WTC11 (cell line): ENCODE results near the gene PUS7L.

Source experiments
- CREM ChIP-seq: sonication (generic); formaldehyde crosslinking; IDR thresholded peaks from 2 replicates; pipeline ENCODE4 v1.8.1; 2022; ENCODE audit warnings: mild to moderate bottlenecking, missing genetic modification reagents, moderate library complexity
- FOXJ3 ChIP-seq: sonication (generic); formaldehyde crosslinking; IDR thresholded peaks from 2 replicates; pipeline ENCODE4 v1.9.0; 2021; ENCODE audit warnings: missing genetic modification reagents, mild to moderate bottlenecking, borderline replicate concordance
- GABPB1 ChIP-seq: sonication (generic); formaldehyde crosslinking; IDR thresholded peaks from 2 replicates; pipeline ENCODE4 v1.8.1; 2023; ENCODE audit warnings: mild to moderate bottlenecking, missing genetic modification reagents
- NR2C2 ChIP-seq: sonication (generic); formaldehyde crosslinking; IDR thresholded peaks from 2 replicates; pipeline ENCODE4 v1.8.0; 2022; ENCODE audit warnings: mild to moderate bottlenecking, missing genetic modification reagents
- RELA ChIP-seq: sonication (generic); formaldehyde crosslinking; IDR thresholded peaks from 2 replicates; pipeline ENCODE4 v1.8.1; 2022; ENCODE audit warnings: missing genetic modification reagents, mild to moderate bottlenecking, borderline replicate concordance
- SP1 ChIP-seq: sonication (generic); formaldehyde crosslinking; conservative IDR thresholded peaks from 2 replicates; pipeline ENCODE4 v1.8.1; 2022; ENCODE audit warnings: missing genetic modification reagents
- ZNF121 ChIP-seq: sonication (generic); formaldehyde crosslinking; IDR thresholded peaks from 2 replicates; pipeline ENCODE4 v1.8.0; 2023; ENCODE audit warnings: missing genetic modification reagents
- ZNF219 ChIP-seq: sonication (generic); formaldehyde crosslinking; IDR thresholded peaks from 2 replicates; pipeline ENCODE4 v1.8.0; 2023; ENCODE audit warnings: missing genetic modification reagents, mild to moderate bottlenecking, borderline replicate concordance
- ZNF317 ChIP-seq: sonication (generic); formaldehyde crosslinking; IDR thresholded peaks from 2 replicates; pipeline ENCODE4 v1.8.1; 2023; ENCODE audit warnings: low read depth, mild to moderate bottlenecking, moderate library complexity, missing genetic modification reagents, borderline replicate concordance
- TF ChIP-seq, protein P1 (sequence below): fragments of 200-600 bp; IDR thresholded peaks from 2 replicates; pipeline ENCODE4 v1.8.0; 2022; ENCODE audit warnings: antibody characterized with exemption
- TF ChIP-seq, protein P2 (sequence below): sonication (generic); formaldehyde crosslinking; IDR thresholded peaks from 2 replicates; pipeline ENCODE4 v1.8.1; 2022; ENCODE audit warnings: mild to moderate bottlenecking, missing genetic modification reagents, moderate library complexity, borderline replicate concordance

DNA sequence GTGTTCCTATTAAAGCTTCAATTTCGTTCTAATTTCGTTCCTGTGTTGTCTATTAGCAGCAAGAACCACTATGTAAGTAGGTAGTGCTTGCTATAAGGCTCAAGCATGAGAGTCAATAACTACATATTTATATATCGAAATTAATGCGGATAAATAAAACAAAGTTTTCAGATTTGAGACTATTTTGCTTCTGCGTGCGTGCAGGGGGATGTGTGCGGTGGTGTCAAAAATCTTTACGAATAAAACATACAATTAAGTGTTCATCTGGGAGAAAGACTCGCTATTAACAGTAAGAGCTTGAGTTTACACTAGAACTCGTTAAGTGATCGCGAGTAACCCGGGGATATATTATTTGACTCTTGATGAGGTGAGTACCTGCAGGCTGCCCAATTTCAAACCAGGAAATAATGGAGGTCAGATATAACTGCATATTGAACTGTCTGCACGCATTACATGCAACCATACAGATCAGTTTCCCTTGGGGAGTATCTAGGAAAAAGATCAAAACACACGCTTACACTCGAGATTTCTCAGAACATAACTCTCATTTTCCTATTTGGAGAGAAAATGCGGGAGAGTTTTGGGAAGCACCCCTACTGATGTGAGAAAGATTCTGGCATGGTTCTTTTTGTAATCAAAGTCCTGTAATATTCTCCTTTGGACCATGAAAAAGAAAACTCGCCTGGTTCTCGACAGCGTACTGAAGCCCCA lies 46.7 kb upstream of the PUS7L start:
- TF ChIP-seq, protein P1, sequence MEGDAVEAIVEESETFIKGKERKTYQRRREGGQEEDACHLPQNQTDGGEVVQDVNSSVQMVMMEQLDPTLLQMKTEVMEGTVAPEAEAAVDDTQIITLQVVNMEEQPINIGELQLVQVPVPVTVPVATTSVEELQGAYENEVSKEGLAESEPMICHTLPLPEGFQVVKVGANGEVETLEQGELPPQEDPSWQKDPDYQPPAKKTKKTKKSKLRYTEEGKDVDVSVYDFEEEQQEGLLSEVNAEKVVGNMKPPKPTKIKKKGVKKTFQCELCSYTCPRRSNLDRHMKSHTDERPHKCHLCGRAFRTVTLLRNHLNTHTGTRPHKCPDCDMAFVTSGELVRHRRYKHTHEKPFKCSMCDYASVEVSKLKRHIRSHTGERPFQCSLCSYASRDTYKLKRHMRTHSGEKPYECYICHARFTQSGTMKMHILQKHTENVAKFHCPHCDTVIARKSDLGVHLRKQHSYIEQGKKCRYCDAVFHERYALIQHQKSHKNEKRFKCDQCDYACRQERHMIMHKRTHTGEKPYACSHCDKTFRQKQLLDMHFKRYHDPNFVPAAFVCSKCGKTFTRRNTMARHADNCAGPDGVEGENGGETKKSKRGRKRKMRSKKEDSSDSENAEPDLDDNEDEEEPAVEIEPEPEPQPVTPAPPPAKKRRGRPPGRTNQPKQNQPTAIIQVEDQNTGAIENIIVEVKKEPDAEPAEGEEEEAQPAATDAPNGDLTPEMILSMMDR, result no peak
- TF ChIP-seq ZNF317 (CRISPR knock-in tag) (no peak), SP1 (CRISPR knock-in tag) (no peak), RELA (CRISPR knock-in tag) (no peak), ZNF121 (CRISPR knock-in tag) (no peak), GABPB1 (CRISPR knock-in tag) (no peak), CREM (CRISPR knock-in tag) (no peak), NR2C2 (no peak), ZNF219 (CRISPR knock-in tag) (no peak), FOXJ3 (no peak)
- TF ChIP-seq, protein P2, sequence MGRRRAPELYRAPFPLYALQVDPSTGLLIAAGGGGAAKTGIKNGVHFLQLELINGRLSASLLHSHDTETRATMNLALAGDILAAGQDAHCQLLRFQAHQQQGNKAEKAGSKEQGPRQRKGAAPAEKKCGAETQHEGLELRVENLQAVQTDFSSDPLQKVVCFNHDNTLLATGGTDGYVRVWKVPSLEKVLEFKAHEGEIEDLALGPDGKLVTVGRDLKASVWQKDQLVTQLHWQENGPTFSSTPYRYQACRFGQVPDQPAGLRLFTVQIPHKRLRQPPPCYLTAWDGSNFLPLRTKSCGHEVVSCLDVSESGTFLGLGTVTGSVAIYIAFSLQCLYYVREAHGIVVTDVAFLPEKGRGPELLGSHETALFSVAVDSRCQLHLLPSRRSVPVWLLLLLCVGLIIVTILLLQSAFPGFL (CRISPR knock-in tag), result no peak
